GM15510 (cell line): ENCODE measurements around the gene PLK5.

Source experiments
- POLR2A ChIP-seq: IDR thresholded peaks from 3 replicates; pipeline ENCODE4 v1.6.1; 2011; ENCODE audit warnings: borderline replicate concordance; ENCODE audit not compliant: insufficient read length; ENCODE audit errors: extremely low read depth

PLK5 gene

DNA sequence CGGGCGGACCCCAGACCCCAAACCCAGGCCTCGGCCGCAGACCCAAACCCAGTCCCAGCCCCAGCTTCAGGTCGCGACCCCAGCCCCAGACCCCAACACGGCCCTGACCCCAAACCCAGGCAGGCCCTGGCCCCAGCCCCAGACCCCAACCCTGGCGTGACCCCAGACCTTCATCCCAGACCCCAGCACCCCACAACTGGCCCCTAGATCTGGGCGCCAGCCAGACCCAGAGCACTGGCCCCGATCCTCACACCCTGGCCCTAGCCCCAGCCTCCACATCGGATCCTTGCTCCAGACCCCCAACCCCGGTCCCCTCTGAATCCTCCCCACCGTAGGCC lies 61.3 kb downstream of the PLK5 start:
- no peak for TF ChIP-seq POLR2A
